GM19438 (cell line): Measurements from ENCODE around the gene SLC25A1.
"Not testable (repeated sequence)": the region's sequence is repeated elsewhere in the genome, so short reads cannot be mapped to it uniquely, and the experiment has no call there.

Experiments used
- ATAC-seq: cut with Tn5 transposase; IDR thresholded peaks from one replicate; pipeline ENCODE4 v1.9.1; 2021; ENCODE audit warnings: low read depth; ENCODE audit not compliant: unreplicated experiment

The SLC25A1 gene

GRCh38 chr22:19207401-19207808, 28.9 kb upstream of the SLC25A1 start:
- ATAC-seq, result no peak

GRCh38 chr22:19206287-19206686, 27.8 kb upstream of the SLC25A1 start:
- no peak for ATAC-seq

DNA sequence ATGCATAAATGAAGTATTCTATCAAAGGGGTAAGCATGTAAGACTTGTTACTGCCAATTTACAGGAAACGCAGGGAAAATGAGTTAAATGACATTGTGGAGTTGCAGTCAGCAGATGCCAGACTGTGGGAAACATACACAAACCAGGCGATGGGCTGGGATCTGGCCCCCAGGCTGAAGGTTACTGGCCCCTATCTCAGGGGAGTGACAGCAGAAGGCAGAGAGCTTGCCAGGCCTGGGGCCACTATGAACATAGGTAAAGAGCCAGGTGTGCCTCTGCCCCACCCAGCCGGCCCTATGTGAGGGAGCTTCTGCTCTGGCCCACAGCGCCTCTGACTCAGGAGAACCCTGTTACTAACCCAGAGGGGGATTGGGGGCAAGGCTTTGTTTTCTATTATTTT, 26.1 kb upstream of the SLC25A1 start:
- ATAC-seq, result no peak

GRCh38 chr22:19203834-19204233, 25.3 kb upstream of the SLC25A1 start:
- ATAC-seq, result no peak

- not testable (repeated sequence) for ATAC-seq
Observed at GRCh38 chr22:19202799-19203186, 24.3 kb upstream of the SLC25A1 start.

- ATAC-seq, result no peak
Observed at GRCh38 chr22:19201869-19202798, 23.6 kb upstream of the SLC25A1 start.

GRCh38 chr22:19201130-19201868, 22.8 kb upstream of the SLC25A1 start:
- ATAC-seq, result no peak

GRCh38 chr22:19199479-19199878, 20.9 kb upstream of the SLC25A1 start:
- ATAC-seq, result no peak

DNA sequence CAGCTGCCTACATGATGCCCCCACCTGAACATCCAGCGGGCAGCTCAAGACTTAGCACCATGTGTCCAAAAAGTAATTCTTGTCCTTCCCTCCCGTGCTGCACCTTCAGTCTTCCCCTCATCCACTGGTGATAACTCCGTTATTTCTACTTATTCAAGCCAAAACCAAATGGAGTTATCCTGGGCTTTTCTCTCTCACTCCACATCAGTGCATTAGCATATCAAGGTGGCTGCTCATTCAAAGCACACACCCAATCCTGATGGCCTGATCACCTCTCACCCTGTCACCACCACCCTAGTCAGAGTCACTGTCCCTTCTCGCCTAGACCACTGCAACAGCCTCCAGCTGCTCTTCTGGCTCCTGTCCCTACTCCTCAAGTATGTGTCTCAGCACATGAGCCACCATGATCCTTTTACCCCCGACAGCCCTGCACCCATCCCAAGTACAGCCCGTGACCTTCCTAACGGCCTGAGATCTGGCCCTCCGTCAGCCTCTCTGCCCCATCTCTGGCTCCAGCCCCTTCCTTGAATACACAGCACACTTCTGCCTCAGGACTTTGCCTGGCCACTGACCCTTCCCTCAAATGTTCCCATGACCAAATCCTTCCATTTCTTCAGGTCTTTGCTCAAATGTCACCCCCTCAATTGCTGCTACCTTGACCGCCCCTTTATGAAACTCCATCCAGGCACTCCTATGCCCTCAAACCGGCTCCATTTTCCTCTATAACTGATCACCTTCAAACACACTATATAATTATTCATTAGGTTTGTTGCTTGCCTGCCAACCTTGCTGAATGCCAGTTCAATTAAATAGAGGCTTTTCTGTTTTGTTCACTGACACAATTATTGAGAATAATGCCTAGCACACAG, 19.7 kb upstream of the SLC25A1 start:
- no peak for ATAC-seq

DNA sequence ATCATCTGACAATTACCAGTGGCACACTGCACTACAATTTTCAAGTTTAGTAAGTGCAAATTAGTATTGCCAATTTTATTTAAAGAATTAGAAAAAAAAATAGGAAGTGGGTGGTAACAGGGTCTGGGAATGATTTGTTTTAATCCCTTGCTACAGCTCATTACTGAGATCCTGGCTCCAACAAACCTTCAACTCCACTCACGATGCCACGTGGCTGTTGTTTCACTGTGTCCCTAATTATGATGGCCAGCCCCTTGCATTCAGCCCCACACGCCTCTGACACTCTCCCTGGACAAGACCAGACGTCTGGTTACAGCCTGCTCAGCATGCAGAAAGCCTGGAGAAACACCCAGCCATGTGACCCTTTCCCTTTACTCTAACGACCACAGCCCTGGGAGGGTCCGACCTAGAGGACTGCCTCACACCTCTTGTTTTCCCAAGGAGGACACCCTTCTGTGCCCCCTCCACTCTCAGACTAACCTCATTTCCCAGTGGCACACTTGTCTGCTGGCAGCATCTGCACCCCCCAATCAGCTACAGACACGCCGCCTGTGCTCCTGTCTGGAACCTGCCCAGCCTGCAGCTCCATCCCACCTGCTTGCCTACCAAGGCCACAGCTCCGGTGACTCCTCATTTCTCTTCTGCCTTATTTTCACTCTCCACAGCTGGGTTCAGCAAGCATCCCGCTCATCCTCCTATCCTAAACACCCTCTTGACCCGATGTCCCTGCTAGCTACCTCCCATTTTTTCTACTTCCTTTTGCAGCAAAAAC, 18.5 kb upstream of the SLC25A1 start:
- no peak for ATAC-seq

- no peak for ATAC-seq
Observed at GRCh38 chr22:19195796-19196731, 17.5 kb upstream of the SLC25A1 start.

- ATAC-seq, result no peak
Observed at GRCh38 chr22:19194766-19195536, 16.4 kb upstream of the SLC25A1 start.

GRCh38 chr22:19193879-19194278, 15.3 kb upstream of the SLC25A1 start:
- ATAC-seq, result no peak

- no peak for ATAC-seq
Observed at GRCh38 chr22:19187716-19188563, 9.4 kb upstream of the SLC25A1 start.

DNA sequence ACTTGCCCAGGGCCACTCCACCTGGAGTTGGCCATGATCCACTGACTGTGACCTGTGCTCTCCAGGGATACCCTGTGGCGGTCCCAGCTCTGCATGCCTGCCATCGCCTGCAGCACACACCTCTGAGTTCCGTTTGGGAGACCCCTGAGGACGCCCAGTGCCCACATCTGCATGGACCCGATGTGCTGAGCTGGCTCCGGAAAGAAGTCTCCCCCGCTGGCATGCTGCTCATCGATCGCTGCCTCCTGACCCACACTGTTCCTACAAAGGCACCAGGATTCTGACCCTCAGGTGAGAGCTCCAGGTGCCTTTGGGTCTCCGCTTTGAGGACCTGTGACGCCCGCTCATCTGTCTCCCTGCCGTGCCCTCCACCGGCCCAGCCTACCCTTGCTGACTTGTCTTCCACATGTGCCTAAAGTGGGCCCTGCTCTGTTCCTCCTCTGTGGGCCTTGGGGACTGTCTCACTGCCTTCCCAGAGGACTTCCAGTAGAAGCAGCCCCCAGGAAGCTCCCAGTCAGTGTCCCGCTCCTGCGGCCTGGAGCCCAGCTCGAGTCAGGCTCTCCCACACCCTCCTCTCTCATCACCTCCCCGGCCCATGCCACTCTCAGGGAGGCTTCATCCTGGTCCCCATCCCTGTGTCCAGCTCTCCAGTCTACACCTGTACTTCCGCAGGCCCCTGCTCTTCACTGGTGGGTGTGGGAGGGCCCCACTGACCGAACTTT, 5.9 kb upstream of the SLC25A1 start:
- no peak for ATAC-seq

GRCh38 chr22:19183216-19183615, 4.7 kb upstream of the SLC25A1 start:
- ATAC-seq, result no peak
